Lower lobe of right lung (tissue), 2 donors: ENCODE measurements around the gene PCNX1. TPM values are rescaled to one million over a fixed set of nuclear protein-coding genes. Genes with fewer than 3 reads are reported as not detected.

Source experiments
- ATAC-seq, 2 donors: fragments of 200-7000 bp; cut with Tn5 transposase; one replicate each; pipeline ENCODE4 v1.9.1; 2020 to 2022; ENCODE audit warnings: mild to moderate bottlenecking in 2 of 2, moderate library complexity in 2 of 2
- DNase-seq: peaks from one replicate; pipeline ENCODE4 v3.0.0-alpha.2; 2020
- H3K27ac ChIP-seq: fragments of 200-600 bp; one replicate; pipeline ENCODE4 v1.8.0; 2022
- H3K27me3 ChIP-seq: fragments of 200-600 bp; one replicate; pipeline ENCODE4 v1.8.0; 2022; ENCODE audit warnings: low read depth
- H3K36me3 ChIP-seq: fragments of 200-600 bp; one replicate; pipeline ENCODE4 v1.8.0; 2022; ENCODE audit warnings: mild to moderate bottlenecking
- H3K4me1 ChIP-seq: fragments of 200-600 bp; one replicate; pipeline ENCODE4 v1.8.0; 2022
- H3K4me3 ChIP-seq: fragments of 200-600 bp; one replicate; pipeline ENCODE4 v1.8.0; 2022; ENCODE audit warnings: mild to moderate bottlenecking
- H3K9me3 ChIP-seq: fragments of 200-600 bp; one replicate; pipeline ENCODE4 v1.8.0; 2022
- CTCF ChIP-seq: fragments of 200-600 bp; IDR thresholded peaks from one replicate; pipeline ENCODE4 v1.8.0; 2022; ENCODE audit warnings: antibody characterized with exemption, mild to moderate bottlenecking
- intact Hi-C: fragments of 100-400 bp; cut with DNase I; formaldehyde crosslinking; loops from one replicate; pipeline ENCODE4 v1.11.0; 2022
- total RNA-seq: library from RNA; stranded (reverse); fragmentation: NEBNext Ultra II Directional; extraction: Animal tissue kit (Norgen Biotek cat#: 25700); gene quantifications from one replicate; pipeline ENCODE4 v1.2.1, GENCODE V29; 2021
- donor health status: DM: no; HTN: yes; CAD: no; lungs with severe emphysema.

The PCNX1 gene
- total RNA-seq, 1 donor from 2014 or later, result 49.9 TPM

GRCh38 chr14:71107921-71108320 lies 200.7 kb downstream of the PCNX1 start:
- no peaks in the 10 kb centered on the region for H3K4me1 ChIP-seq
- ATAC-seq (no peak), DNase-seq (no peak)
- H3K4me3 ChIP-seq, result no peak overlapping the region
- no peaks in the 10 kb centered on the region for H3K27me3 ChIP-seq
- no peaks in the 10 kb centered on the region for H3K9me3 ChIP-seq
- peaks cover 85% of the 10 kb centered on the region for H3K36me3 ChIP-seq
- intact Hi-C loops, result no loop called here
- TF ChIP-seq CTCF, result no peak
- no peak overlapping the region for H3K27ac ChIP-seq

- DNase-seq (no peak), ATAC-seq (no peak)
- TF ChIP-seq CTCF, result no peak
- intact Hi-C loops, result no loop called here
- H3K4me3 ChIP-seq, result no peak overlapping the region
- H3K9me3 ChIP-seq, result no peaks in the 10 kb centered on the region
- H3K27ac ChIP-seq, result no peak overlapping the region
- no peaks in the 10 kb centered on the region for H3K4me1 ChIP-seq
- peaks cover 79% of the 10 kb centered on the region for H3K36me3 ChIP-seq
- no peaks in the 10 kb centered on the region for H3K27me3 ChIP-seq
These were observed 201.3 kb downstream of the PCNX1 start for GRCh38 chr14:71108398-71109119.

- no peaks in the 10 kb centered on the region for H3K9me3 ChIP-seq
- ATAC-seq (no peak), DNase-seq (no peak)
- no peaks in the 10 kb centered on the region for H3K4me1 ChIP-seq
- H3K36me3 ChIP-seq, result peaks cover 45% of the 10 kb centered on the region
- no peaks in the 10 kb centered on the region for H3K27me3 ChIP-seq
- TF ChIP-seq CTCF, result no peak
- intact Hi-C loops, result no loop called here
- H3K27ac ChIP-seq, result no peak overlapping the region
- H3K4me3 ChIP-seq, result no peak overlapping the region
These were observed 206.1 kb downstream of the PCNX1 start for GRCh38 chr14:71113376-71113775.

GRCh38 chr14:71114565-71114964 lies 207.3 kb downstream of the PCNX1 start:
- Histone ChIP-seq H3K4me1 (no peaks in the 10 kb centered on the region), H3K4me3 (no peak overlapping the region), H3K36me3 (peaks cover 33% of the 10 kb centered on the region), H3K27me3 (no peaks in the 10 kb centered on the region), H3K27ac (no peak overlapping the region), H3K9me3 (no peaks in the 10 kb centered on the region)
- DNase-seq (no peak), ATAC-seq (no peak)
- intact Hi-C loops, result no loop called here
- TF ChIP-seq CTCF, result no peak

- no peaks in the 10 kb centered on the region for H3K4me1 ChIP-seq
- no peak overlapping the region for H3K27ac ChIP-seq
- no peak overlapping the region for H3K4me3 ChIP-seq
- peaks cover 25% of the 10 kb centered on the region for H3K36me3 ChIP-seq
- TF ChIP-seq CTCF, result no peak
- DNase-seq (no peak), ATAC-seq (no peak)
- H3K27me3 ChIP-seq, result no peaks in the 10 kb centered on the region
- intact Hi-C loops, result no loop called here
- H3K9me3 ChIP-seq, result no peaks in the 10 kb centered on the region
These were observed 208.0 kb downstream of the PCNX1 start for GRCh38 chr14:71115306-71115705.
